Naive thymus-derived CD4-positive, alpha-beta T cell (primary cell): Measurements from ENCODE around the gene SLC12A1. TPM values are rescaled to one million over a fixed set of nuclear protein-coding genes. Genes with fewer than 3 reads are reported as not detected.

Experiments
- ATAC-seq: fragments of 150-1000 bp; cut with Tn5 transposase; 2 replicates; pipeline ENCODE4 v1.10.0; 2021; ENCODE audit warnings: mild to moderate bottlenecking, moderate library complexity
- CTCF ChIA-PET: fragments of 350-600 bp; sonication (Branson Sonifier 250); formaldehyde crosslinking; loops from one replicate; lab custom pipeline; 2021; ENCODE audit warnings: antibody characterized with exemption; lab: Charles Lee
- POLR2A ChIA-PET: fragments of 350-600 bp; sonication (Branson Sonifier 250); formaldehyde crosslinking; loops from one replicate; lab custom pipeline; 2021; ENCODE audit warnings: antibody characterized with exemption, inconsistent platforms; lab: Charles Lee
- DNase-seq, 9 donors: peaks; one replicate each; pipeline versions ENCODE4 v3.0.0 to v3.0.0-alpha.2; 2020 to 2022; ENCODE audit warnings: mixed read lengths in 1 of 9
- H3K27ac ChIP-seq: one replicate; pipeline ENCODE4 v1.7.0; 2013; ENCODE audit warnings: mild to moderate bottlenecking, low read depth, low read length, moderate library complexity
- H3K27me3 ChIP-seq, 2 donors: one replicate each; pipeline ENCODE4 v1.7.0; 2013; ENCODE audit warnings: low read length in 2 of 2, mild to moderate bottlenecking in 2 of 2, moderate library complexity in 2 of 2; ENCODE audit not compliant: control insufficient read depth in 2 of 2, insufficient read depth in 2 of 2
- H3K36me3 ChIP-seq, 3 experiments: 1 replicate in 2 of 3; 2 replicates in 1 of 3; pipeline ENCODE4 v1.7.0; 2013; ENCODE audit warnings: low read length in 3 of 3, mild to moderate bottlenecking in 3 of 3, moderate library complexity in 1 of 3; ENCODE audit not compliant: insufficient read depth in 3 of 3, control insufficient read depth in 2 of 3
- H3K4me1 ChIP-seq, 2 donors: one replicate each; pipeline ENCODE4 v1.7.0; 2013; ENCODE audit warnings: low read length in 2 of 2, mild to moderate bottlenecking in 2 of 2, moderate library complexity in 1 of 2; ENCODE audit not compliant: control insufficient read depth in 2 of 2, insufficient read depth in 2 of 2
- H3K4me3 ChIP-seq: 2 replicates; pipeline ENCODE4 v1.7.0; 2013; ENCODE audit warnings: mild to moderate bottlenecking, low read length
- H3K9me3 ChIP-seq, 3 experiments: 1 replicate in 2 of 3; 2 replicates in 1 of 3; pipeline ENCODE4 v1.7.0; 2013; ENCODE audit warnings: low read length in 3 of 3; ENCODE audit not compliant: control insufficient read depth in 2 of 3
- H3K27ac Mint-ChIP-seq, 9 donors: one replicate each; pipeline ENCODE4 v1.8.0; 2020 to 2022; ENCODE audit warnings: mixed read lengths in 9 of 9, mild to moderate bottlenecking in 8 of 9, moderate library complexity in 5 of 9, inconsistent platforms in 2 of 9
- H3K27me3 Mint-ChIP-seq, 5 donors: one replicate each; pipeline ENCODE4 v1.8.0; 2021 to 2022; ENCODE audit warnings: mixed read lengths in 5 of 5, mild to moderate bottlenecking in 1 of 5
- H3K36me3 Mint-ChIP-seq, 5 donors: one replicate each; pipeline ENCODE4 v1.8.0; 2020 to 2022; ENCODE audit warnings: mixed read lengths in 5 of 5, mild to moderate bottlenecking in 3 of 5, inconsistent platforms in 1 of 5
- H3K4me1 Mint-ChIP-seq, 7 donors: one replicate each; pipeline ENCODE4 v1.8.0; 2020 to 2022; ENCODE audit warnings: mixed read lengths in 7 of 7, mild to moderate bottlenecking in 3 of 7, inconsistent platforms in 1 of 7
- H3K4me3 Mint-ChIP-seq, 10 donors: one replicate each; pipeline ENCODE4 v1.8.0; 2020 to 2022; ENCODE audit warnings: mild to moderate bottlenecking in 10 of 10, mixed read lengths in 10 of 10, moderate library complexity in 6 of 10, inconsistent platforms in 2 of 10
- H3K9me3 Mint-ChIP-seq, 11 donors: one replicate each; pipeline ENCODE4 v1.8.0; 2020 to 2022; ENCODE audit warnings: mixed read lengths in 11 of 11, mild to moderate bottlenecking in 4 of 11, inconsistent platforms in 1 of 11, moderate library complexity in 1 of 11
- intact Hi-C, 2 donors: fragments of 100-400 bp; cut with micrococcal nuclease; formaldehyde crosslinking; loops; one replicate each; pipeline ENCODE4 v1.15.1; 2023
- polyA plus RNA-seq, 2 donors: library from polyadenylated mRNA; unstranded; fragments of 300-500 nt; fragmentation: Illumina TruSeq; gene quantifications; one replicate each; pipeline ENCODE4 v1.2.3, GENCODE V29; 2021
- total RNA-seq, 6 experiments: library from RNA in 5 of 6; stranded (reverse) in 5 of 6; gene quantifications; 1 replicate in 5 of 6; 2 replicates in 1 of 6; pipeline ENCODE4 v1.2.3 and lab custom pipeline; 2021 to 2026

The SLC12A1 gene
- total and polyA plus RNA-seq, 7 experiments from 2014 or later, result not detected

DNA sequence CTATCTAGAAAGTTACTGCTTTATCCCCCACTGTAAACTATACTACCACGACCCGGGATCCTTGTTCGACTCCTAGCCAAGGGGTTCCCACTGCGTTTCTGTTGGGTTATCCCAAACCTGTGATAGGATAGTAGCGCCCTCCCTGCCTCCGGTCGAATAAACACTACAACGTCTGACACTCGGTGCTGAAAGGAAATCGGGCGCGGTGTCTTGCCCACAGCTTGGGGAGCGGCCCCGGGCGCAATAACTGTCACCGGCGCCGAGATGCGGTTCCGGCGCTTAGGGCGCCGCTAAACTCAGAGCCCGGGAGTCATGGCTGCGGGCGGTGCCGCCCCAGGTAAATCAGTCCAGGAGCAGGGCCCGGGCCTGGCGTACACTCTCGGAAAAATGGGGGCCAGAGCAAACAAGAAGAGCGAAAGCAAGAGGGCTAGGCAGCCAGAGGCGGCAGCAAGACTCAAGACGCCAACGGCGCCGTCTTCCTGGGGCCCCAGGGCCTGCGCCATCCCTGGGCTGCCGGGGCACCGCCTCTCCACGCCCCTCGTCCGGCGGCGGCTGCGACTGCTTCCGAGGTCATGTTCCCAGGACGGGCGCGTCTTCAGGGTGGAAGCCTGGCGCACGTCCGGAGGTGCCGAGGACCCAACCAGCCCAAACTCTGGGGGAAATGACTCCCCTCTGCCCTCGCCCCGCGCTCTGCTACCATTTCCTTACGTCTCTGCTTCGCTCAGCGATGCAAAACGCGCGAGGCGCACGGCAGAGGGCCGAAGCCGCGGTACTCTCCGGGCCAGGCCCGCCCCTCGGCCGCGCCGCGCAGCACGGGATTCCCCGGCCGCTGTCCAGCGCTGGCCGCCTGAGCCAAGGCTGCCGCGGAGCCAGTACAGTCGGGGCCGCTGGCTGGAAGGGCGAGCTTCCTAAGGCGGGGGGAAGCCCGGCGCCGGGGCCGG is 125.0 kb downstream of the SLC12A1 start, which contains the start of gene DUT:
DUT (plus strand) TSS at position 575 of the 941 bp plus-strand sequence; CDS start at position 662, 87 bp downstream.
- Mint-ChIP-seq H3K4me3 (peak within 1 kb of the TSS; percentile 94 to 100 (median 98)), H3K9me3 (peaks cover 0 to 2% (median 0%) of the 10 kb centered on the region in 11 donors), H3K36me3 (peaks cover 4 to 15% (median 8%) of the 10 kb centered on the region in 5 donors), H3K27ac (peak within 1 kb of the TSS; percentile 94 to 100 (median 99)), H3K4me1 (peaks cover 13 to 46% (median 24%) of the 10 kb centered on the region in 7 donors), H3K27me3 (peaks cover 0 to 2% (median 0%) of the 10 kb centered on the region in 5 donors)
- Histone ChIP-seq H3K36me3 (peaks cover 4 to 18% (median 8%) of the 10 kb centered on the region in 3 experiments), H3K9me3 (no peaks in the 10 kb centered on the region), H3K4me3 (peak within 1 kb of the TSS; percentile 87), H3K27me3 (no peaks in the 10 kb centered on the region), H3K4me1 (peaks cover 12 to 13% of the 10 kb centered on the region in 2 donors), H3K27ac (peak within 1 kb of the TSS; percentile 93)
- ATAC-seq, result peak; percentile 87
- ChIA-PET CTCF (no interaction called here), POLR2A (interaction anchor here (0.8 to 1.6 kb wide), 3 partner anchors 11 to 839 kb away, joined by 3 to 4 read pairs (median 3); partner anchors contain the start of gene GALK2)
- intact Hi-C loops, result loop anchor here (1.0 to 10.0 kb wide), 12 partner anchors 44 to 1289 kb away; partner anchors contain the start of genes CEP152 (in 2 of the 2), COPS2 (in 2 of the 2), SECISBP2L (in 2 of the 2) and FAM227B (in 1 of the 2)
- peak; percentile 65 to 85 (median 79) for DNase-seq

DNA sequence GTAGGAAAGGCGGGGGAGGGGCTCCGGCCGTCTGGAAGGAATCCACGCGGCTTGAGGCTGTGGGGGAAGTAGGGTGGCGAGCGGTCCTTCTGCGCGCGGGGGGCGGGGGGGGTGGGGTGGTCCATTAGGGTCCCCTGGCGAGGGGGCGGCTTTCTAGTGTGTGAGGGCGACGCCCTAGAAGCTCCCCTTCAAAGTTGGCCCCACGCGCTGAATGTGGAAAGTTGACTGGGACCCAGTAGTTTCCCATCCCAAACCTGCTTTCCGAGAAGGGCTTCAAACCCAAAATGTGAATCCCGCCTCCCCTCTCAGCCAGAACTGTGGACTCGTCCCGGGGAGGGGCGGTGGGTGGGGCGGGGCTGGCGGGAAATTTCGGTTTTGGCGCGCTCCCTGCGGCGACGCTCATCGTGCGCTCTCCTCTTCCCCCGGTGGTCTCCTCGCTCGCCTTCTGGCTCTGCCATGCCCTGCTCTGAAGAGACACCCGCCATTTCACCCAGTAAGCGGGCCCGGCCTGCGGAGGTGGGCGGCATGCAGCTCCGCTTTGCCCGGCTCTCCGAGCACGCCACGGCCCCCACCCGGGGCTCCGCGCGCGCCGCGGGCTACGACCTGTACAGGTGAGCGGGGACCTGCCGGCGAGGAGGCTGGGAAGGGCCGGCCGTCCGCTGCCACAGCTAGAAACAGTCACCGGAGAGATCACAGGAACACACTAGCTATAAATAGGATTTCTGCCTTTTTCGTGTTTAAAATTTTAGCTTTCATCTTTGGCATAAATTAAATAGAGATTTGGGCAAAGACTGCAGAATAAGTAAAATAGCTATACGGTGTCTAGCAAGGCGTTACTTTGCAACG is 125.9 kb downstream of the SLC12A1 start:
- DNase-seq (peak; percentile 44 to 75 (median 62)), ATAC-seq (peak; percentile 72)
- Mint-ChIP-seq H3K4me3 (peak overlapping the region; percentile 77 to 100 (median 98)), H3K36me3 (peaks cover 4 to 21% (median 9%) of the 10 kb centered on the region in 5 donors), H3K27ac (peak overlapping the region; percentile 83 to 100 (median 99)), H3K27me3 (peaks cover 0 to 2% (median 0%) of the 10 kb centered on the region in 5 donors), H3K4me1 (peaks cover 13 to 53% (median 24%) of the 10 kb centered on the region in 7 donors), H3K9me3 (peaks cover 0 to 2% (median 0%) of the 10 kb centered on the region in 11 donors)
- H3K9me3 ChIP-seq, result no peaks in the 10 kb centered on the region
- intact Hi-C loops, result loop anchor here (1.0 to 10.0 kb wide), 15 partner anchors 12 to 1289 kb away; partner anchors contain the start of genes CEP152 (in 2 of the 2), COPS2 (in 2 of the 2), FAM227B (in 2 of the 2) and SECISBP2L (in 2 of the 2)
- ChIA-PET CTCF (interaction anchor here (0.5 kb wide), 1 partner anchor 1413 kb away, joined by 3 read pairs; no protein-coding TSS in a partner anchor), POLR2A (interaction anchor here (0.6 to 1.6 kb wide), 6 partner anchors 9 to 547 kb away, joined by 3 to 4 read pairs (median 3); partner anchors contain the start of gene CEP152)
- peaks cover 12 to 13% of the 10 kb centered on the region in 2 donors for H3K4me1 ChIP-seq
- H3K36me3 ChIP-seq, result peaks cover 9 to 25% (median 12%) of the 10 kb centered on the region in 3 experiments
- H3K4me3 ChIP-seq, result peak overlapping the region; percentile 87
- no peaks in the 10 kb centered on the region for H3K27me3 ChIP-seq
- peak overlapping the region; percentile 93 for H3K27ac ChIP-seq

DNA sequence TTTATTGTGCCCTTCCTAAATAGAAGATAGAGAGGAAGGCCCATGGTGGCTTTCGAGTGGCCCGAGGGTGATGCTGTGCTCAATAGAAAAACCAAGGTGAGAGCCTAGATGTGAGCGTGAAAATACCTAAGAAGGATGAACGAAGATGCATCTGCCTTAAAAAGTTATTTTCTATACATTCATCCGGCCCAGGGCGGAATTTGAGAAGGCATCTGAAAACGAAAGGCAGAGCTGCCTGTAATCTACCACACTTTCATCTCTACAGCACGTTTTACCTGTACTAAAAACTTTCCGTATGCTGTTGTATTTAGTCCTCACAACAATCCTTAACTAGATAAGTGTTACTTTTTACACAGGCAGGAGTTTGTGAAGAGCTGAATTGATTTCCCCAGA is 126.5 kb downstream of the SLC12A1 start:
- Histone ChIP-seq H3K27ac (peak overlapping the region; percentile 93), H3K36me3 (peaks cover 9 to 28% (median 12%) of the 10 kb centered on the region in 3 experiments), H3K27me3 (no peaks in the 10 kb centered on the region), H3K4me1 (peaks cover 12 to 13% of the 10 kb centered on the region in 2 donors), H3K9me3 (no peaks in the 10 kb centered on the region), H3K4me3 (peak overlapping the region; percentile 87)
- ChIA-PET CTCF (no interaction called here), POLR2A (interaction anchor here (0.8 to 1.6 kb wide), 5 partner anchors 8 to 823 kb away, joined by 3 to 4 read pairs (median 3); partner anchors contain the start of genes CEP152 and COPS2)
- Mint-ChIP-seq H3K27ac (peak overlapping the region; percentile 28 to 100 (median 87)), H3K27me3 (peaks cover 0 to 2% (median 0%) of the 10 kb centered on the region in 5 donors), H3K4me1 (peaks cover 13 to 56% (median 24%) of the 10 kb centered on the region in 7 donors), H3K36me3 (peaks cover 4 to 21% (median 9%) of the 10 kb centered on the region in 5 donors), H3K9me3 (peaks cover 0 to 2% (median 0%) of the 10 kb centered on the region in 11 donors), H3K4me3 (peak overlapping the region; percentile 77 to 100 (median 98))
- peak in 1 of 9 donors; percentile 2 for DNase-seq
- no peak for ATAC-seq
- intact Hi-C loops, result loop anchor here (1.0 to 10.0 kb wide), 8 partner anchors 12 to 1288 kb away; partner anchors contain the start of genes DTWD1 (in 1 of the 2), FAM227B (in 1 of the 2), GALK2 (in 1 of the 2) and MYEF2 (in 1 of the 2)

DNA sequence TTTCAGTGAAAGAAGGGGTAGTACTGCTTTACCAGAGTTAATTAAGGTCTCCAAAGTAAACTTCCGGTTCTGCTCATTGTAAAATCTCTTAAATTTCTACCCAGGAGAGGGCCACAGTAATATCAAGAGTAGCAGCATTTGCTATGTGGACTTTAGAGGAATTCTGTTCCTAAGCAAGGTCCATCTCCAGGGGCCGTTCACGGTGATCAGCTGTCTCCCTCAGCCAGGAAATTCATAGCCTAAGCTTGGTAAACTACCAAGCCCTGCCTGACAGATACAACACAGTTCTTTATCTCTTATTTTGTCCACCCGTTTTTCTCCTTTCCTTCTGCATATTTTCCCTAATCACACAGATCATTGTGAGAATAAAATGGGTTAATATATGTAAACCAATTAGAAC is 127.4 kb downstream of the SLC12A1 start:
- intact Hi-C loops, result loop anchor here (2.0 to 10.0 kb wide), 6 partner anchors 46 to 1287 kb away; partner anchors contain the start of genes DTWD1 (in 1 of the 2), FAM227B (in 1 of the 2), GALK2 (in 1 of the 2) and MYEF2 (in 1 of the 2)
- ChIA-PET CTCF (no interaction called here), POLR2A (interaction anchor here (1.0 kb wide), 1 partner anchor 822 kb away, joined by 3 read pairs; the partner anchor contains the start of gene COPS2)
- H3K9me3 Mint-ChIP-seq, result peaks cover 0 to 2% (median 0%) of the 10 kb centered on the region in 11 donors
- ATAC-seq (no peak), DNase-seq (no peak)
- H3K4me1 ChIP-seq, result peaks cover 12 to 13% of the 10 kb centered on the region in 2 donors
- peaks cover 13 to 61% (median 24%) of the 10 kb centered on the region in 7 donors for H3K4me1 Mint-ChIP-seq
- H3K27me3 Mint-ChIP-seq, result peaks cover 0 to 2% (median 0%) of the 10 kb centered on the region in 5 donors
- no peak overlapping the region for H3K4me3 ChIP-seq
- no peak overlapping the region for H3K27ac ChIP-seq
- H3K4me3 Mint-ChIP-seq, result peak overlapping the region in 6 of 10 donors; percentile 7 to 98 (median 36)
- H3K27me3 ChIP-seq, result no peaks in the 10 kb centered on the region
- peaks cover 4 to 19% (median 9%) of the 10 kb centered on the region in 5 donors for H3K36me3 Mint-ChIP-seq
- no peaks in the 10 kb centered on the region for H3K9me3 ChIP-seq
- H3K27ac Mint-ChIP-seq, result peak overlapping the region in 3 of 9 donors; percentile 4 to 55 (median 33)
- peaks cover 9 to 35% (median 12%) of the 10 kb centered on the region in 3 experiments for H3K36me3 ChIP-seq

DNA sequence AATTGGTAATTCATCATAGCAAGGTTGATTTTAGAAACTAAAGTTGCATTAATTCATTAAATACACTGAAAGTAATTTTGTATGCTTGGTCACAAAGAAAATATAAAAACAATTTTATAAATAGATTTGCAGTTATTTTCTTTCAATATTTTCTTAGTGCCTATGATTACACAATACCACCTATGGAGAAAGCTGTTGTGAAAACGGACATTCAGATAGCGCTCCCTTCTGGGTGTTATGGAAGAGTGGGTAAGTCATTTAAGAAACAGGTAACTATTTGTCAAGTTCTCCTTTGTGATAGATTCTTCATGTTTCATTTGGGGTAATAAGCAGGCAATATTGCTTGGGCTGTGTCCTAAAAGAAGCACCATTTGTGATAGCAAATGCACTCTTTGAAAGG is 128.2 kb downstream of the SLC12A1 start:
- peaks cover 0 to 2% (median 0%) of the 10 kb centered on the region in 5 donors for H3K27me3 Mint-ChIP-seq
- Histone ChIP-seq H3K27me3 (no peaks in the 10 kb centered on the region), H3K4me3 (no peak overlapping the region), H3K4me1 (peaks cover 12 to 13% of the 10 kb centered on the region in 2 donors), H3K36me3 (peaks cover 9 to 36% (median 12%) of the 10 kb centered on the region in 3 experiments), H3K27ac (no peak overlapping the region), H3K9me3 (no peaks in the 10 kb centered on the region)
- peaks cover 13 to 62% (median 24%) of the 10 kb centered on the region in 7 donors for H3K4me1 Mint-ChIP-seq
- H3K36me3 Mint-ChIP-seq, result peaks cover 4 to 18% (median 9%) of the 10 kb centered on the region in 5 donors
- peaks cover 0 to 2% (median 0%) of the 10 kb centered on the region in 11 donors for H3K9me3 Mint-ChIP-seq
- intact Hi-C loops, result loop anchor here (5.0 to 10.0 kb wide), 5 partner anchors 47 to 838 kb away; partner anchors contain the start of genes GALK2 (in 1 of the 2), MYEF2 (in 1 of the 2) and SHC4 (in 1 of the 2)
- DNase-seq, result no peak
- ChIA-PET CTCF (no interaction called here), POLR2A (no interaction called here)
- peak overlapping the region in 1 of 10 donors; percentile 22 for H3K4me3 Mint-ChIP-seq
- H3K27ac Mint-ChIP-seq, result peak overlapping the region in 1 of 9 donors; percentile 8
- ATAC-seq, result no peak
